Uterus (tissue), 4 donors: ENCODE data around the gene STAB1. TPM values are rescaled to one million over a fixed set of nuclear protein-coding genes. Genes with fewer than 3 reads are reported as not detected.

Source experiments
- DNase-seq, 2 donors: peaks; one replicate each; pipeline ENCODE4 v3.0.0-alpha.2; 2019 to 2020
- H3K27ac ChIP-seq, 2 donors: fragments of 200-600 bp; sonication (generic); 1 replicate in 1 of 2; 2 replicates in 1 of 2; pipeline ENCODE4 v1.5.1; 2016 to 2018
- H3K27me3 ChIP-seq, 2 donors: fragments of 200-600 bp; sonication (generic); one replicate each; pipeline ENCODE4 v1.5.1; 2018 to 2019; ENCODE audit warnings: control low read depth in 1 of 2
- H3K36me3 ChIP-seq, 2 donors: fragments of 200-600 bp; sonication (generic); one replicate each; pipeline ENCODE4 v1.5.1; 2019; ENCODE audit warnings: control low read depth in 1 of 2
- H3K4me1 ChIP-seq, 2 donors: fragments of 200-600 bp; sonication (generic); one replicate each; pipeline ENCODE4 v1.5.1; 2018 to 2019; ENCODE audit warnings: control low read depth in 1 of 2
- H3K4me3 ChIP-seq, 2 donors: fragments of 200-600 bp; sonication (generic); 1 replicate in 1 of 2; 2 replicates in 1 of 2; pipeline ENCODE4 v1.5.1; 2018 to 2019; ENCODE audit warnings: mild to moderate bottlenecking in 1 of 2
- H3K9me3 ChIP-seq, 2 donors: fragments of 200-600 bp; sonication (generic); one replicate each; pipeline ENCODE4 v1.5.1; 2019; ENCODE audit warnings: control low read depth in 1 of 2
- CTCF ChIP-seq, 4 experiments: fragments of 200-600 bp in 2 of 4; fragments of 450-650 bp in 2 of 4; sonication (generic) in 2 of 4; IDR thresholded peaks; one replicate each; pipeline ENCODE4 v1.5.1; 2016 to 2019; ENCODE audit warnings: antibody characterized with exemption in 4 of 4, mild to moderate bottlenecking in 2 of 4, moderate library complexity in 1 of 4
- POLR2A ChIP-seq, 2 donors: fragments of 450-650 bp; IDR thresholded peaks; one replicate each; pipeline ENCODE4 v1.6.1; 2016; ENCODE audit warnings: antibody characterized with exemption in 2 of 2, mild to moderate bottlenecking in 1 of 2, moderate library complexity in 1 of 2
- intact Hi-C: fragments of 100-400 bp; cut with DNase I; formaldehyde crosslinking; loops from one replicate; pipeline ENCODE4 v1.15.1; 2023; ENCODE audit warnings: low total_unique reads
- total RNA-seq, 4 donors: library from RNA; depleted of rRNA in 3 of 4; stranded (reverse); fragments of >200 nt in 3 of 4; gene quantifications; one replicate each; pipeline versions ENCODE4 v1.1.0 to v1.2.4, GENCODE V29; 2014 to 2023
- donor health status: DM: yes; HTN: yes; CAD: no.

The STAB1 gene
- total RNA-seq, 4 donors from 2014 or later, result 55.3 to 216 (median 78.2) TPM

- Histone ChIP-seq H3K27me3 (no peaks in the 10 kb centered on the region), H3K27ac (no peak overlapping the region), H3K4me1 (no peaks in the 10 kb centered on the region), H3K4me3 (no peak overlapping the region), H3K9me3 (no peaks in the 10 kb centered on the region), H3K36me3 (no peaks in the 10 kb centered on the region)
- DNase-seq, result no peak
- intact Hi-C loops, result no loop called here
- no peak for TF ChIP-seq CTCF (IDR thresholded peaks at IDR 0.05)
- TF ChIP-seq POLR2A (IDR thresholded peaks at IDR 0.05), result no peak
Observed at GRCh38 chr3:52512727-52513126, 17.6 kb downstream of the STAB1 start.

DNA sequence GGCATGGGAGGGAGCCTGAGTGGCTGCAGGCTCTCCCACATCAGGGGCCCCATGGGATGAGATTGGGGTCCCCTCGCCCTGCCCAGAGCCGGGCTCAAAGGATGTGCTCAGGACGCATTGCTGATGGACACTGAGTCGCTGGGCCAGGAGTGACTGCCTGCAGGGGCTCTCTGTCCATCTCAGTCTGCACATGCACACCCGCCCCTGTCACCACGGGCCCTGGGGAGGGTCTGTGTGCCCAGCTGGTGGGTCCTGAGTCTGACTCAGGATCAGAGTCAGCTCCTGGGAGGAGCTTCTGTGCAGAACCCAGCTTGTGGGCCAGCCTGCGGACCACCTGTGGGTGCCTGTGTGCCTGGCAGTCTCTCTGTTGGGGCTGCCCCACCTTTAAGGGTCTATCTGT, 18.1 kb downstream of the STAB1 start:
- H3K4me1 ChIP-seq, result no peaks in the 10 kb centered on the region
- H3K36me3 ChIP-seq, result no peaks in the 10 kb centered on the region
- intact Hi-C loops, result no loop called here
- H3K4me3 ChIP-seq, result no peak overlapping the region
- H3K9me3 ChIP-seq, result no peaks in the 10 kb centered on the region
- no peak overlapping the region for H3K27ac ChIP-seq
- no peaks in the 10 kb centered on the region for H3K27me3 ChIP-seq
- DNase-seq, result no peak
- no peak for TF ChIP-seq CTCF (IDR thresholded peaks at IDR 0.05)
- no peak for TF ChIP-seq POLR2A (IDR thresholded peaks at IDR 0.05)

DNA sequence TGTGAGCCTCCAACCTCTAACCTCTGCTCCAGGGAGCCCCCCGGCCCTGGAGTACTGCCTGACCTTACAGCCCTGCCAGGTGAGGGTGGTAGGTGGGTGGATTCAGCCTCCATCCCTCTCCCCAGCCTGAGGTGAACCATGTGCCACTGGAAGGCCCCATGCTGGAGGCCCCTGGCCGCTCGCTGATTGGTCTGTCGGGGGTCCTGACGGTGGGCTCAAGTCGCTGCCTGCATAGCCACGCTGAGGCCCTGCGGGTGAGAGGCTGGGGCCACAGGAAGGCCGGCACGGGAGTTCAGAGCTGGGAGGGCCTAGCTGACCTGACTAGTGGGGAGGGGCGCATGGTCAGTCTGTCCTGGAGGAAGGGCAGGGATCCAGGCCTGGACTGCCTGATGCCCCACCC, 19.4 kb downstream of the STAB1 start:
- Histone ChIP-seq H3K4me3 (no peak overlapping the region), H3K27me3 (no peaks in the 10 kb centered on the region), H3K9me3 (no peaks in the 10 kb centered on the region), H3K4me1 (no peaks in the 10 kb centered on the region), H3K27ac (no peak overlapping the region), H3K36me3 (no peaks in the 10 kb centered on the region)
- intact Hi-C loops, result no loop called here
- no peak for TF ChIP-seq CTCF (IDR thresholded peaks at IDR 0.05)
- no peak for TF ChIP-seq POLR2A (IDR thresholded peaks at IDR 0.05)
- no peak for DNase-seq

- no peak overlapping the region for H3K4me3 ChIP-seq
- H3K27ac ChIP-seq, result no peak overlapping the region
- no peak for DNase-seq
- H3K27me3 ChIP-seq, result no peaks in the 10 kb centered on the region
- intact Hi-C loops, result no loop called here
- no peaks in the 10 kb centered on the region for H3K9me3 ChIP-seq
- H3K4me1 ChIP-seq, result no peaks in the 10 kb centered on the region
- TF ChIP-seq POLR2A (IDR thresholded peaks at IDR 0.05) (no peak), CTCF (IDR thresholded peaks at IDR 0.05) (no peak)
- H3K36me3 ChIP-seq, result no peaks in the 10 kb centered on the region
Observed at GRCh38 chr3:52515192-52515591, 20.1 kb downstream of the STAB1 start.

GRCh38 chr3:52516509-52517195, 21.5 kb downstream of the STAB1 start:
- TF ChIP-seq POLR2A (IDR thresholded peaks at IDR 0.05), result no peak
- TF ChIP-seq CTCF (IDR thresholded peaks at IDR 0.05), result no peak
- H3K4me1 ChIP-seq, result no peaks in the 10 kb centered on the region
- intact Hi-C loops, result no loop called here
- no peaks in the 10 kb centered on the region for H3K9me3 ChIP-seq
- no peak for DNase-seq
- no peak overlapping the region for H3K4me3 ChIP-seq
- H3K27ac ChIP-seq, result no peak overlapping the region
- no peaks in the 10 kb centered on the region for H3K27me3 ChIP-seq
- H3K36me3 ChIP-seq, result no peaks in the 10 kb centered on the region
